Astrocyte of the spinal cord (primary cell): ENCODE measurements around the gene RAB1A.

Experiments
- DNase-seq: peaks from one replicate; pipeline ENCODE4 v3.0.0; 2011; ENCODE audit warnings: low read depth, low spot score
- H3K4me3 ChIP-seq: 2 replicates; pipeline ENCODE4 v1.5.1; 2011; ENCODE audit warnings: low read depth, mild to moderate bottlenecking, low read length, moderate library complexity
- CTCF ChIP-seq: IDR thresholded peaks from 2 replicates; pipeline ENCODE4 v1.5.1; 2012; ENCODE audit warnings: low read depth, mild to moderate bottlenecking, low read length, inconsistent platforms
- in situ Hi-C: cut with HindIII; loops from 2 replicates; pipeline ENCODE4 v1.10.0; 2017; ENCODE audit warnings: low sequenced_read_pairs

RAB1A gene

GRCh38 chr2:65077898-65078297 lies 52.0 kb downstream of the RAB1A start:
- no peak for DNase-seq
- H3K4me3 ChIP-seq = no peak overlapping the region
- no peak for TF ChIP-seq CTCF
- in situ Hi-C loops = no loop called here

- TF ChIP-seq CTCF = no peak
- in situ Hi-C loops = no loop called here
- no peak overlapping the region for H3K4me3 ChIP-seq
- peak; percentile 77 for DNase-seq
These were observed 53.6 kb downstream of the RAB1A start for GRCh38 chr2:65076345-65076710.

GRCh38 chr2:65075605-65076344 lies 54.1 kb downstream of the RAB1A start:
- in situ Hi-C loops = no loop called here
- H3K4me3 ChIP-seq = no peak overlapping the region
- TF ChIP-seq CTCF = no peak
- DNase-seq = peak; percentile 26

GRCh38 chr2:65075176-65075575 lies 54.7 kb downstream of the RAB1A start:
- no peak for TF ChIP-seq CTCF
- DNase-seq = no peak

GRCh38 chr2:65073879-65074565 lies 55.9 kb downstream of the RAB1A start:
- no peak overlapping the region for H3K4me3 ChIP-seq
- in situ Hi-C loops = no loop called here
- DNase-seq = no peak
- no peak for TF ChIP-seq CTCF

More at GRCh38 chr2:65075176-65075575, 54.7 kb downstream of the RAB1A start:
- in situ Hi-C loops = no loop called here
- H3K4me3 ChIP-seq = no peak overlapping the region

GRCh38 chr2:65072181-65072970 lies 57.5 kb downstream of the RAB1A start:
- no peak for TF ChIP-seq CTCF
- DNase-seq = no peak
- no peak overlapping the region for H3K4me3 ChIP-seq
- in situ Hi-C loops = no loop called here
